IMR-90 (cell line): ENCODE data around the gene C5orf15. TPM values are rescaled to one million over a fixed set of nuclear protein-coding genes. Genes with fewer than 3 reads are reported as not detected.

ENCODE experiments used
- ATAC-seq: fragments of 200-7000 bp; cut with Tn5 transposase; 2 replicates; pipeline ENCODE4 v1.9.1; 2020; ENCODE audit warnings: low read depth, mild to moderate bottlenecking, moderate library complexity
- BruUV-seq: library from RNA; stranded (reverse); fragments of 400-500 nt; replicated peaks from 2 replicates; lab custom pipeline; 2021; lab: Mats Ljungman, UMichigan
- CTCF ChIA-PET: fragments of 300-600 bp; formaldehyde crosslinking; extraction: SDS; loops from one replicate; lab custom pipeline; 2021; ENCODE audit warnings: antibody characterized with exemption; lab: Yijun Ruan, JAX
- POLR2A ChIA-PET: fragments of 300-600 bp; sonication (Branson Sonifier 250); formaldehyde crosslinking; loops from one replicate; lab custom pipeline; 2022; ENCODE audit warnings: antibody characterized with exemption; ENCODE audit not compliant: unreplicated experiment; lab: Charles Lee
- DNase-seq: peaks from one replicate; pipeline ENCODE4 v3.0.0; 2013
- H2AFZ ChIP-seq: replicated peaks from 2 replicates; pipeline ENCODE3; 2013; ENCODE audit warnings: low read length, mild to moderate bottlenecking; ENCODE audit not compliant: poor library complexity
- H2AK5ac ChIP-seq: 2 replicates; pipeline ENCODE4 v1.6.1; 2013; ENCODE audit warnings: low read depth, low read length, inconsistent platforms
- H2AK9ac ChIP-seq: replicated peaks from 2 replicates; pipeline ENCODE3; 2013; ENCODE audit warnings: mild to moderate bottlenecking, low read depth, low read length, moderate library complexity; ENCODE audit not compliant: poor library complexity
- H2BK120ac ChIP-seq: 2 replicates; pipeline ENCODE4 v1.6.1; 2013; ENCODE audit warnings: low read depth, low read length, inconsistent platforms
- H2BK15ac ChIP-seq: 3 replicates; pipeline ENCODE4 v1.6.1; 2013; ENCODE audit warnings: low read depth, low read length, inconsistent platforms
- H2BK20ac ChIP-seq: 2 replicates; pipeline ENCODE4 v1.6.1; 2013; ENCODE audit warnings: low read depth, mild to moderate bottlenecking, inconsistent platforms, low read length, moderate library complexity
- H2BK5ac ChIP-seq: 2 replicates; pipeline ENCODE4 v1.6.1; 2013; ENCODE audit warnings: mild to moderate bottlenecking, low read depth, low read length, inconsistent platforms; ENCODE audit not compliant: poor library complexity, severe bottlenecking
- H3K14ac ChIP-seq: replicated peaks from 2 replicates; pipeline ENCODE4 v1.6.1; 2013; ENCODE audit warnings: low read depth, low read length, inconsistent platforms
- H3K18ac ChIP-seq: 2 replicates; pipeline ENCODE4 v1.6.1; 2013; ENCODE audit warnings: low read depth, low read length, control low read depth
- H3K23ac ChIP-seq: 2 replicates; pipeline ENCODE4 v1.6.1; 2013; ENCODE audit warnings: low read depth, low read length, inconsistent platforms
- H3K27ac ChIP-seq: 2 replicates; pipeline ENCODE4 v1.5.1; 2013; ENCODE audit warnings: mild to moderate bottlenecking, control low read depth, low read length; ENCODE audit not compliant: insufficient read depth
- H3K27me3 ChIP-seq: 2 replicates; pipeline ENCODE4 v1.6.1; 2013; ENCODE audit warnings: low read length; ENCODE audit not compliant: control insufficient read depth, insufficient read depth
- H3K36me3 ChIP-seq: 2 replicates; pipeline ENCODE4 v1.6.1; 2013; ENCODE audit warnings: low read length, mixed read lengths; ENCODE audit not compliant: control insufficient read depth, insufficient read depth
- H3K4ac ChIP-seq: 2 replicates; pipeline ENCODE4 v1.6.1; 2013; ENCODE audit warnings: low read depth, low read length, inconsistent platforms
- H3K4me1 ChIP-seq: 2 replicates; pipeline ENCODE4 v1.6.1; 2013; ENCODE audit warnings: low read length, mixed read lengths; ENCODE audit not compliant: control insufficient read depth, insufficient read depth
- H3K4me2 ChIP-seq: 2 replicates; pipeline ENCODE4 v1.6.1; 2013; ENCODE audit warnings: low read depth, mild to moderate bottlenecking, control low read depth, low read length, moderate library complexity
- H3K4me3 ChIP-seq: 2 replicates; pipeline ENCODE4 v1.5.1; 2013; ENCODE audit warnings: low read depth, mild to moderate bottlenecking, control low read depth, low read length, moderate library complexity; ENCODE audit not compliant: insufficient read depth
- H3K56ac ChIP-seq: 2 replicates; pipeline ENCODE4 v1.6.1; 2013; ENCODE audit warnings: low read length, inconsistent platforms; ENCODE audit not compliant: insufficient read depth; ENCODE audit errors: extremely low read depth
- H3K79me1 ChIP-seq, 2 experiments: 2 replicates each; pipeline ENCODE4 v1.6.1; 2013; ENCODE audit warnings: low read length in 2 of 2, inconsistent platforms in 1 of 2, low read depth in 1 of 2
- H3K9ac ChIP-seq: 2 replicates; pipeline ENCODE4 v1.6.1; 2013; ENCODE audit warnings: low read depth, low read length, control low read depth
- H3K9me1 ChIP-seq: 2 replicates; pipeline ENCODE4 v1.6.1; 2013; ENCODE audit warnings: low read length, inconsistent platforms; ENCODE audit not compliant: insufficient read depth
- H3K9me3 ChIP-seq: 2 replicates; pipeline ENCODE4 v1.6.1; 2013; ENCODE audit warnings: low read length; ENCODE audit not compliant: control insufficient read depth, insufficient read depth
- H4K20me1 ChIP-seq: 2 replicates; pipeline ENCODE4 v1.6.1; 2013; ENCODE audit warnings: low read length, inconsistent platforms; ENCODE audit not compliant: insufficient read depth
- H4K5ac ChIP-seq: 2 replicates; pipeline ENCODE4 v1.6.1; 2013; ENCODE audit warnings: mild to moderate bottlenecking, low read depth, low read length, control low read depth
- H4K8ac ChIP-seq, 2 experiments: 2 replicates each; pipeline ENCODE4 v1.6.1; 2013; ENCODE audit warnings: low read depth in 2 of 2, low read length in 2 of 2, control low read depth in 1 of 2, inconsistent platforms in 1 of 2
- H4K91ac ChIP-seq: 2 replicates; pipeline ENCODE4 v1.6.1; 2013; ENCODE audit warnings: low read depth, low read length, inconsistent platforms; ENCODE audit not compliant: insufficient read depth
- CEBPB ChIP-seq: IDR thresholded peaks from 2 replicates; pipeline ENCODE4 v1.6.1; 2012; ENCODE audit warnings: low read depth, low read length, improper control_type of control experiment
- CHD1 ChIP-seq: IDR thresholded peaks from 2 replicates; pipeline ENCODE4 v1.6.1; 2012; ENCODE audit warnings: low read depth, low read length, improper control_type of control experiment
- CTCF ChIP-seq: conservative IDR thresholded peaks from 2 replicates; pipeline ENCODE4 v1.5.1; 2012; ENCODE audit warnings: mild to moderate bottlenecking, low read depth, low read length, improper control_type of control experiment
- MAFK ChIP-seq: IDR thresholded peaks from 2 replicates; pipeline ENCODE4 v1.6.1; 2012; ENCODE audit warnings: low read depth, low read length, improper control_type of control experiment
- MAZ ChIP-seq: IDR thresholded peaks from 2 replicates; pipeline ENCODE4 v1.6.1; 2012; ENCODE audit warnings: low read depth, mild to moderate bottlenecking, low read length, improper control_type of control experiment, moderate library complexity, borderline replicate concordance
- RCOR1 ChIP-seq: IDR thresholded peaks from 2 replicates; pipeline ENCODE4 v1.6.1; 2012; ENCODE audit warnings: mild to moderate bottlenecking, low read length, improper control_type of control experiment; ENCODE audit not compliant: insufficient replicate concordance
- RFX5 ChIP-seq: IDR thresholded peaks from 2 replicates; pipeline ENCODE4 v1.8.0; 2012; ENCODE audit warnings: low read depth, mild to moderate bottlenecking, low read length, moderate library complexity
- WGBS, 2 experiments: methylation state at CpG; one replicate each; pipeline versions ENCODE4 v1.1.5 to v1.1.7; 2013; ENCODE audit warnings: missing lambda C conversion rate in 2 of 2; ENCODE audit not compliant: insufficient read length in 1 of 2; ENCODE audit errors: extremely low coverage in 2 of 2; 5-methylcytosine and 5-hydroxymethylcytosine counted together
- dilution Hi-C: fragments of 300-500 bp; cut with HindIII; formaldehyde crosslinking; loops from one replicate; pipeline ENCODE4 v1.14.3; 2018; ENCODE audit warnings: low sequenced_read_pairs; ENCODE audit not compliant: unreplicated experiment
- in situ Hi-C: fragments of 300-500 bp; cut with MboI; formaldehyde crosslinking; loops from 3 replicates; pipeline ENCODE4 v1.14.3; 2019; ENCODE audit warnings: low sequenced_read_pairs, inconsistent platforms, mixed read lengths
- intact Hi-C: fragments of 100-400 bp; cut with micrococcal nuclease; formaldehyde crosslinking; loops from 2 replicates; pipeline ENCODE4 v1.10.0; 2022
- polyA plus RNA-seq, 3 experiments: library from polyadenylated mRNA; depleted of rRNA; stranded (reverse); fragments of >200 nt; gene quantifications; 2 replicates each; pipeline ENCODE4 v1.2.3, GENCODE V29; 2012; ENCODE audit warnings: low replicate concordance in 1 of 3
- total RNA-seq: library from RNA; depleted of rRNA; stranded (reverse); fragments of >200 nt; gene quantifications from 2 replicates; pipeline ENCODE4 v1.2.3, GENCODE V29; 2012
- TF ChIP-seq, protein P1 (sequence below): fragments of 150-350 bp; IDR thresholded peaks from 2 replicates; pipeline ENCODE4 v1.6.1; 2017; ENCODE audit warnings: mild to moderate bottlenecking, antibody characterized with exemption, low read length, low read depth
- TF ChIP-seq, protein P2 (sequence below): fragments of 150-350 bp; IDR thresholded peaks from 2 replicates; pipeline ENCODE4 v1.6.1; 2016; ENCODE audit warnings: low read depth, mild to moderate bottlenecking, low read length, moderate library complexity, borderline replicate concordance

C5orf15 gene
- total and polyA plus RNA-seq, 2 of the 4 experiments (the other 2 are of a cell fraction) = 35.1 to 73.5 TPM

DNA sequence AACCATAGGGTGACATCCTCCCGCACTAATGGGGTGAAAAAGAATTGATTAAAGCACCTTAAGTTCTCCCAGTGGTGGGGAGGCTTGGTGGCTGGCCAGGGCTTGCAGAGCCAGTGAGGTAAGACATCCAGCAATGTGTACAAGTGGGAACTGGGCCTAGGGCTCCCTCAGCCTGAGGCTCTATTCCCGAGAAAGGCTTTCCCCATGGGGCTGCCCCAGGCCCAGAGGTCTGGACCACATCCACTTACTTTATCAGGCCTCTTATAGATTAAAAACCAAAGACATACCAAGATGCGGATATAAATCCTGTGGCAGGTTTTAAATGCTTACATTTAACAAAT is 35.3 kb downstream of the C5orf15 start:
- POLR2A ChIA-PET = no interaction called here
- H3K4me3 ChIP-seq = no peak overlapping the region
- in situ Hi-C loops (no loop called here), dilution Hi-C loops (no loop called here), intact Hi-C loops (no loop called here)
- CTCF ChIA-PET = no interaction called here
- H4K91ac ChIP-seq = no peak overlapping the region
- H2BK15ac ChIP-seq = no peak overlapping the region
- WGBS, 2 experiments = no CpG with 5 or more reads among the region's 3 CpGs
- H3K27ac ChIP-seq = no peak overlapping the region
- no peak overlapping the region for H3K23ac ChIP-seq
- H3K27me3 ChIP-seq = peaks cover 32% of the 10 kb centered on the region
- no peak overlapping the region for H2AK5ac ChIP-seq
- H3K4me2 ChIP-seq = no peak overlapping the region
- H2BK20ac ChIP-seq = no peak overlapping the region
- no peak overlapping the region for H3K18ac ChIP-seq
- H3K9me1 ChIP-seq = peaks cover 4% of the 10 kb centered on the region
- H4K5ac ChIP-seq = no peak overlapping the region
- no peak overlapping the region for H2AFZ ChIP-seq
- no peak overlapping the region for H3K14ac ChIP-seq
- H3K36me3 ChIP-seq = no peaks in the 10 kb centered on the region
- H3K4ac ChIP-seq = no peak overlapping the region
- no peaks in the 10 kb centered on the region for H4K20me1 ChIP-seq
- no peak for TF ChIP-seq CHD1
- TF ChIP-seq MAZ = no peak
- TF ChIP-seq RFX5 = no peak
- no peak for TF ChIP-seq MAFK
- TF ChIP-seq, protein P1, sequence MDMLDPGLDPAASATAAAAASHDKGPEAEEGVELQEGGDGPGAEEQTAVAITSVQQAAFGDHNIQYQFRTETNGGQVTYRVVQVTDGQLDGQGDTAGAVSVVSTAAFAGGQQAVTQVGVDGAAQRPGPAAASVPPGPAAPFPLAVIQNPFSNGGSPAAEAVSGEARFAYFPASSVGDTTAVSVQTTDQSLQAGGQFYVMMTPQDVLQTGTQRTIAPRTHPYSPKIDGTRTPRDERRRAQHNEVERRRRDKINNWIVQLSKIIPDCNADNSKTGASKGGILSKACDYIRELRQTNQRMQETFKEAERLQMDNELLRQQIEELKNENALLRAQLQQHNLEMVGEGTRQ = no peak
- TF ChIP-seq, protein P2, sequence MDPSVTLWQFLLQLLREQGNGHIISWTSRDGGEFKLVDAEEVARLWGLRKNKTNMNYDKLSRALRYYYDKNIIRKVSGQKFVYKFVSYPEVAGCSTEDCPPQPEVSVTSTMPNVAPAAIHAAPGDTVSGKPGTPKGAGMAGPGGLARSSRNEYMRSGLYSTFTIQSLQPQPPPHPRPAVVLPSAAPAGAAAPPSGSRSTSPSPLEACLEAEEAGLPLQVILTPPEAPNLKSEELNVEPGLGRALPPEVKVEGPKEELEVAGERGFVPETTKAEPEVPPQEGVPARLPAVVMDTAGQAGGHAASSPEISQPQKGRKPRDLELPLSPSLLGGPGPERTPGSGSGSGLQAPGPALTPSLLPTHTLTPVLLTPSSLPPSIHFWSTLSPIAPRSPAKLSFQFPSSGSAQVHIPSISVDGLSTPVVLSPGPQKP = no peak
- no peak for TF ChIP-seq CTCF
- TF ChIP-seq RCOR1 = no peak
- TF ChIP-seq CEBPB = no peak
- no peak overlapping the region for H2BK5ac ChIP-seq
- H3K4me1 ChIP-seq = peaks cover 6% of the 10 kb centered on the region; the same call in 1 of the 2 replicates
- peaks cover 1% of the 10 kb centered on the region; the same call in 1 of the 2 replicates for H3K9me3 ChIP-seq
- no peak overlapping the region for H3K56ac ChIP-seq
- H2AK9ac ChIP-seq = no peak overlapping the region
- no peaks in the 10 kb centered on the region for H3K79me1 ChIP-seq
- no peak overlapping the region for H3K9ac ChIP-seq
- BruUV-seq = no TSS peak
- no peak overlapping the region for H4K8ac ChIP-seq
- ATAC-seq (no peak), DNase-seq (peak; percentile 11)
- no peak overlapping the region for H2BK120ac ChIP-seq
